ENCODE results near the gene ZBTB8A. TPM values are rescaled to one million over a fixed set of nuclear protein-coding genes. Genes with fewer than 3 reads are reported as not detected.
"Not testable (repeated sequence)": the region's sequence is repeated elsewhere in the genome, so short reads cannot be mapped to it uniquely, and the experiment has no call there.

Gene ZBTB8A
- total RNA-seq, 4 donors from 2014 or later: 2.5 to 5.2 (median 3.9) TPM

GRCh38 chr1:32549616-32550015 lies 10.4 kb downstream of the ZBTB8A start:
- no peaks in the 10 kb centered on the region for H3K9me3 ChIP-seq
- ATAC-seq (no peak), DNase-seq (no peak)
- no peak overlapping the region for H3K27ac ChIP-seq
- intact Hi-C loops (cut with DNase I; ENCODE audit: low total_unique reads): no loop called here
- TF ChIP-seq CTCF (IDR thresholded peaks at IDR 0.05 in 4 of 5, conservative IDR thresholded peaks at IDR 0.05 in 1 of 5): no peak
- TF ChIP-seq POLR2A (IDR thresholded peaks at IDR 0.05): no peak
- no peak overlapping the region for H3K4me3 ChIP-seq
- H3K27me3 ChIP-seq: no peaks in the 10 kb centered on the region
- in situ Hi-C loops (cut with MboI; ENCODE audit: low sequenced_read_pairs in 4 of 4): no loop called here
- no peaks in the 10 kb centered on the region for H3K4me1 ChIP-seq
- H3K36me3 ChIP-seq: no peaks in the 10 kb centered on the region

GRCh38 chr1:32554288-32554687 lies 15.1 kb downstream of the ZBTB8A start:
- intact Hi-C loops (cut with DNase I; ENCODE audit: low total_unique reads): no loop called here
- H3K36me3 ChIP-seq: peaks cover 0 to 7% of the 10 kb centered on the region in 2 donors

DNA sequence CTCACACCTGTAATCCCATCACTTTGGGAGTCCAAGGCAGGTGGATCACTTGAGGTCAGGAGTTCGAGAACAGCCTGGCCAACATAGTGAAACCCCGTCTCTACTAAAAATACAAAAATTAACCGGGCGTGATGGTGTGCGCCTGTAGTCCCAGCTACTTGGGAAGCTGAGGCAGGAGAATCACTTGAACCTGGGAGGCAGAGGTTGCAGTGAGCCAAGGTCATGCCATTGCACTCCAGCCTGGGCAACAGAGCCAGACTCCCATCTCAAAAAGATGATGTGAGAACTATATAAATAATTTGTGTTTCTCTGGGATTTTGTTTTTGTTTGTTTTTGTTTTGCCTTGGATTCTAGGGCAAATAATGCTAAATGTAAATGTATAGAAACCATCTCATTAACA lies 17.8 kb downstream of the ZBTB8A start:
- H3K36me3 ChIP-seq: peaks cover 0 to 16% of the 10 kb centered on the region in 2 donors
- H3K27me3 ChIP-seq; DNase-seq; H3K27ac ChIP-seq; H3K9me3 ChIP-seq; in situ Hi-C loops (cut with MboI; ENCODE audit: low sequenced_read_pairs in 4 of 4); intact Hi-C loops (cut with DNase I; ENCODE audit: low total_unique reads); ATAC-seq; H3K4me1 ChIP-seq; H3K4me3 ChIP-seq: not testable (repeated sequence)

More at GRCh38 chr1:32554288-32554687, 15.1 kb downstream of the ZBTB8A start:
- H3K9me3 ChIP-seq: no peaks in the 10 kb centered on the region
- TF ChIP-seq CTCF (IDR thresholded peaks at IDR 0.05 in 4 of 5, conservative IDR thresholded peaks at IDR 0.05 in 1 of 5) (no peak), POLR2A (IDR thresholded peaks at IDR 0.05) (no peak)
- ATAC-seq (no peak), DNase-seq (no peak)
- no peak overlapping the region for H3K4me3 ChIP-seq
- no peaks in the 10 kb centered on the region for H3K4me1 ChIP-seq
- in situ Hi-C loops (cut with MboI; ENCODE audit: low sequenced_read_pairs in 4 of 4): no loop called here
- H3K27ac ChIP-seq: no peak overlapping the region
- H3K27me3 ChIP-seq: no peaks in the 10 kb centered on the region

DNA sequence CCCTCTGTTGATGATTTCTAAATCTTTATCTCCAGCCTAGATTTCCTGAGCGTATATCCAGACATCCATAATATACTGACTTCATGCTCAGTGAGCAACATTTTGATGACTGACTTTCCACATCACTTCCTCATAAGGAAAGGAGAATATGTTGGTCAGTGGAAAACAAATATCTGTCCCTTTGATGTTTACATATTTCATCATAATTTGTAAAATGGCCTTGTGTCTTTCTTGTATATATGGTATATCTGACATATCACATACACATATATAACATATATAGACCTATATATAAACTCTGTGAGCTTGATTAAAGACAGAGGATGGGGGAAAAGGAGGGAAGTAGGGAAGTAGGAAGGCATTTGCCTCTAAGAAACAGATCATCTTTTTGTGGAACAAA lies 18.6 kb downstream of the ZBTB8A start:
- Histone ChIP-seq H3K4me1 (no peaks in the 10 kb centered on the region), H3K4me3 (no peak overlapping the region), H3K27me3 (no peaks in the 10 kb centered on the region), H3K36me3 (peaks cover 0 to 16% of the 10 kb centered on the region in 2 donors), H3K9me3 (no peaks in the 10 kb centered on the region), H3K27ac (no peak overlapping the region)
- TF ChIP-seq CTCF (IDR thresholded peaks at IDR 0.05 in 4 of 5, conservative IDR thresholded peaks at IDR 0.05 in 1 of 5): no peak
- no peak for TF ChIP-seq POLR2A (IDR thresholded peaks at IDR 0.05)
- no peak for DNase-seq
- intact Hi-C loops (cut with DNase I; ENCODE audit: low total_unique reads) (no loop called here), in situ Hi-C loops (cut with MboI; ENCODE audit: low sequenced_read_pairs in 4 of 4) (no loop called here)
- ATAC-seq: no peak

GRCh38 chr1:32568929-32569328 lies 29.7 kb downstream of the ZBTB8A start:
- DNase-seq: no peak
- TF ChIP-seq POLR2A (IDR thresholded peaks at IDR 0.05): no peak
- TF ChIP-seq CTCF (IDR thresholded peaks at IDR 0.05 in 4 of 5, conservative IDR thresholded peaks at IDR 0.05 in 1 of 5): no peak
- H3K4me3 ChIP-seq: no peak overlapping the region
- no peaks in the 10 kb centered on the region for H3K4me1 ChIP-seq
- no peak for ATAC-seq
- in situ Hi-C loops (cut with MboI; ENCODE audit: low sequenced_read_pairs in 4 of 4) (no loop called here), intact Hi-C loops (cut with DNase I; ENCODE audit: low total_unique reads) (no loop called here)
- H3K27ac ChIP-seq: no peak overlapping the region
- peaks cover 0 to 3% of the 10 kb centered on the region in 2 donors for H3K36me3 ChIP-seq
- H3K9me3 ChIP-seq: no peaks in the 10 kb centered on the region
- H3K27me3 ChIP-seq: no peaks in the 10 kb centered on the region
